Panc1 (cell line): ENCODE measurements around the gene MCM9. TPM values are rescaled to one million over a fixed set of nuclear protein-coding genes. Genes with fewer than 3 reads are reported as not detected.

Experiments used
- ATAC-seq: fragments of 200-7000 bp; cut with Tn5 transposase; 2 replicates; pipeline ENCODE4 v1.9.1; 2020; ENCODE audit warnings: mild to moderate bottlenecking, moderate library complexity
- BruUV-seq: library from RNA; stranded (reverse); fragments of 400-500 nt; replicated peaks from 2 replicates; lab custom pipeline; 2021; lab: Mats Ljungman, UMichigan
- CTCF ChIA-PET: fragments of 300-600 bp; sonication (Branson Sonifier 250); formaldehyde crosslinking; loops from one replicate; lab custom pipeline; 2022; ENCODE audit warnings: antibody characterized with exemption; lab: Charles Lee
- POLR2A ChIA-PET: fragments of 300-600 bp; sonication (Branson Sonifier 250); formaldehyde crosslinking; loops from one replicate; lab custom pipeline; 2022; ENCODE audit warnings: antibody characterized with exemption; lab: Charles Lee
- DNase-seq: peaks from one replicate; pipeline ENCODE4 v3.0.0-alpha.2; 2010; ENCODE audit warnings: low read depth, low spot score
- H3K27ac ChIP-seq: 2 replicates; pipeline ENCODE4 v1.5.1; 2011; ENCODE audit warnings: mild to moderate bottlenecking, low read length, inconsistent platforms
- H3K27me3 ChIP-seq: fragments of 200-500 bp; sonication (Bioruptor generic); 2 replicates; pipeline ENCODE4 v1.6.0; 2014; ENCODE audit warnings: low read length, inconsistent platforms; ENCODE audit not compliant: control insufficient read depth, insufficient read depth
- H3K36me3 ChIP-seq: fragments of 200-500 bp; sonication (Bioruptor generic); 2 replicates; pipeline ENCODE4 v1.5.1; 2014; ENCODE audit warnings: inconsistent platforms, mild to moderate bottlenecking, low read length, moderate library complexity; ENCODE audit not compliant: control insufficient read depth, insufficient read depth
- H3K4me1 ChIP-seq: 2 replicates; pipeline ENCODE4 v1.5.1; 2011; ENCODE audit warnings: inconsistent platforms, mild to moderate bottlenecking, low read length, moderate library complexity; ENCODE audit not compliant: control insufficient read depth, insufficient read depth
- H3K4me3 ChIP-seq, 2 experiments: 2 replicates each; pipeline ENCODE4 v1.5.1; 2011 to 2012; ENCODE audit warnings: low read depth in 2 of 2, low read length in 2 of 2, mild to moderate bottlenecking in 2 of 2, inconsistent platforms in 1 of 2, moderate library complexity in 1 of 2
- H3K9me3 ChIP-seq: fragments of 200-500 bp; sonication (Bioruptor generic); 2 replicates; pipeline ENCODE4 v1.5.1; 2014; ENCODE audit warnings: low read depth, mild to moderate bottlenecking, inconsistent platforms, low read length, moderate library complexity; ENCODE audit not compliant: control insufficient read depth, insufficient read depth
- CTCF ChIP-seq: fragments of 450-650 bp; IDR thresholded peaks from 2 replicates; pipeline ENCODE4 v1.5.1; 2017; ENCODE audit warnings: mild to moderate bottlenecking
- POLR2AphosphoS5 ChIP-seq: IDR thresholded peaks from 2 replicates; pipeline ENCODE4 v1.6.1; 2012; ENCODE audit warnings: mild to moderate bottlenecking, low read depth, low read length, moderate library complexity
- REST ChIP-seq, 2 experiments: IDR thresholded peaks; 2 replicates each; pipeline ENCODE4 v1.6.1; 2011 to 2012; ENCODE audit warnings: low read depth in 2 of 2, control low read depth in 1 of 2, low read length in 1 of 2, mild to moderate bottlenecking in 1 of 2, moderate library complexity in 1 of 2; ENCODE audit not compliant: insufficient read depth in 1 of 2
- SIN3A ChIP-seq: IDR thresholded peaks from 2 replicates; pipeline ENCODE4 v1.6.1; 2012; ENCODE audit warnings: low read depth, mild to moderate bottlenecking, low read length, moderate library complexity, borderline replicate concordance; ENCODE audit not compliant: insufficient read depth
- TCF7L2 ChIP-seq: IDR thresholded peaks from 2 replicates; pipeline ENCODE4 v1.6.1; 2011; ENCODE audit warnings: mild to moderate bottlenecking, low read depth, low read length, inconsistent platforms
- in situ Hi-C: cut with HindIII; loops from 2 replicates; pipeline ENCODE4 v1.10.0; 2016; ENCODE audit warnings: low sequenced_read_pairs, low pct_unique_long_range_greater_than_20kb
- intact Hi-C: fragments of 100-400 bp; cut with micrococcal nuclease; formaldehyde crosslinking; loops from one replicate; pipeline ENCODE4 v1.10.0; 2022; ENCODE audit not compliant: unreplicated experiment
- total RNA-seq: library from RNA; stranded (reverse); gene quantifications from one replicate; pipeline ENCODE4 v1.2.1, GENCODE V29; 2021; ENCODE audit not compliant: unreplicated experiment

The MCM9 gene
- total RNA-seq, 1 experiment from 2014 or later: 20.4 TPM

- Histone ChIP-seq H3K4me1 (no peaks in the 10 kb centered on the region), H3K4me3 (no peak overlapping the region), H3K9me3 (no peaks in the 10 kb centered on the region), H3K36me3 (no peaks in the 10 kb centered on the region; the same call in 1 of the 2 replicates), H3K27me3 (no peaks in the 10 kb centered on the region), H3K27ac (no peak overlapping the region)
- no TSS peak for BruUV-seq
- POLR2A ChIA-PET: no interaction called here
- in situ Hi-C loops (no loop called here), intact Hi-C loops (loop anchor here (1.0 kb wide), 1 partner anchor 142 kb away; no protein-coding TSS in a partner anchor)
- DNase-seq (peak; percentile 22), ATAC-seq (no peak)
- CTCF ChIA-PET: interaction anchor here (2.3 kb wide), 1 partner anchor 142 kb away, joined by 19 read pairs; no protein-coding TSS in a partner anchor
- TF ChIP-seq CTCF (peak; percentile 43; the same call in 1 of the 2 replicates), SIN3A (no peak)
These were observed 33.5 kb upstream of the MCM9 start for GRCh38 chr6:118968416-118968815.

GRCh38 chr6:118967239-118967638 lies 32.3 kb upstream of the MCM9 start:
- ChIA-PET CTCF (interaction anchor here (2.3 kb wide), 1 partner anchor 143 kb away, joined by 19 read pairs; no protein-coding TSS in a partner anchor), POLR2A (no interaction called here)
- DNase-seq (no peak), ATAC-seq (no peak)
- intact Hi-C loops (no loop called here), in situ Hi-C loops (no loop called here)
- TF ChIP-seq REST (IDR thresholded peaks at IDR 0.05; ENCODE audit: insufficient read depth in 1 of 2, low read depth in 2 of 2, low read length in 1 of 2) (no peak), POLR2AphosphoS5 (no peak), CTCF (no peak), SIN3A (no peak), TCF7L2 (no peak)
- BruUV-seq: no TSS peak
- H3K27me3 ChIP-seq: no peaks in the 10 kb centered on the region
- no peaks in the 10 kb centered on the region; the same call in 1 of the 2 replicates for H3K36me3 ChIP-seq
- no peak overlapping the region for H3K27ac ChIP-seq
- no peaks in the 10 kb centered on the region for H3K4me1 ChIP-seq
- no peaks in the 10 kb centered on the region for H3K9me3 ChIP-seq
- H3K4me3 ChIP-seq: no peak overlapping the region
